ENCODE measurements around the gene TRAPPC8. TPM values are rescaled to one million over a fixed set of nuclear protein-coding genes. Genes with fewer than 3 reads are reported as not detected.

TRAPPC8 gene
- total and polyA plus RNA-seq, 2 of the 13 experiments (the other 11 are each of a cell fraction or from before 2014, with no cell fraction given), result 34.6 to 50.8 TPM

GRCh38 chr18:31942999-31943877 is at the start of gene TRAPPC8 (continued):
- TF ChIP-seq CENPT (CRISPR knock-in tag; IDR thresholded peaks at IDR 0.05; ENCODE audit: low read depth) (peak; percentile 86), ZHX2 (IDR thresholded peaks at IDR 0.05; ENCODE audit: low read depth) (peak; percentile 44; the same call in 1 of the 2 replicates), ZHX2 (CRISPR knock-in tag; IDR thresholded peaks at IDR 0.05; ENCODE audit: borderline replicate concordance) (no peak), ZNF75D (CRISPR knock-in tag; IDR thresholded peaks at IDR 0.05; ENCODE audit: borderline replicate concordance) (no peak), NR1H2 (CRISPR knock-in tag; IDR thresholded peaks at IDR 0.05; ENCODE audit: borderline replicate concordance, low read depth) (0 out of 2 replicates have a peak, but pooled peaks have one; percentile 61), HOMEZ (CRISPR knock-in tag; IDR thresholded peaks at IDR 0.05; ENCODE audit: low read depth) (peak; percentile 14; the same call in 1 of the 2 replicates), ZNF790 (CRISPR knock-in tag; IDR thresholded peaks at IDR 0.05; ENCODE audit: borderline replicate concordance) (0 out of 2 replicates have a peak, but pooled peaks have one; percentile 57), CREB3 (CRISPR knock-in tag; IDR thresholded peaks at IDR 0.05) (no peak; the same call in 1 of the 2 replicates), ZBTB7A (CRISPR knock-in tag; IDR thresholded peaks at IDR 0.05) (no peak), GATA4 (IDR thresholded peaks at IDR 0.05; ENCODE audit: borderline replicate concordance, low read depth) (no peak)
- TF ChIP-seq, protein P1, sequence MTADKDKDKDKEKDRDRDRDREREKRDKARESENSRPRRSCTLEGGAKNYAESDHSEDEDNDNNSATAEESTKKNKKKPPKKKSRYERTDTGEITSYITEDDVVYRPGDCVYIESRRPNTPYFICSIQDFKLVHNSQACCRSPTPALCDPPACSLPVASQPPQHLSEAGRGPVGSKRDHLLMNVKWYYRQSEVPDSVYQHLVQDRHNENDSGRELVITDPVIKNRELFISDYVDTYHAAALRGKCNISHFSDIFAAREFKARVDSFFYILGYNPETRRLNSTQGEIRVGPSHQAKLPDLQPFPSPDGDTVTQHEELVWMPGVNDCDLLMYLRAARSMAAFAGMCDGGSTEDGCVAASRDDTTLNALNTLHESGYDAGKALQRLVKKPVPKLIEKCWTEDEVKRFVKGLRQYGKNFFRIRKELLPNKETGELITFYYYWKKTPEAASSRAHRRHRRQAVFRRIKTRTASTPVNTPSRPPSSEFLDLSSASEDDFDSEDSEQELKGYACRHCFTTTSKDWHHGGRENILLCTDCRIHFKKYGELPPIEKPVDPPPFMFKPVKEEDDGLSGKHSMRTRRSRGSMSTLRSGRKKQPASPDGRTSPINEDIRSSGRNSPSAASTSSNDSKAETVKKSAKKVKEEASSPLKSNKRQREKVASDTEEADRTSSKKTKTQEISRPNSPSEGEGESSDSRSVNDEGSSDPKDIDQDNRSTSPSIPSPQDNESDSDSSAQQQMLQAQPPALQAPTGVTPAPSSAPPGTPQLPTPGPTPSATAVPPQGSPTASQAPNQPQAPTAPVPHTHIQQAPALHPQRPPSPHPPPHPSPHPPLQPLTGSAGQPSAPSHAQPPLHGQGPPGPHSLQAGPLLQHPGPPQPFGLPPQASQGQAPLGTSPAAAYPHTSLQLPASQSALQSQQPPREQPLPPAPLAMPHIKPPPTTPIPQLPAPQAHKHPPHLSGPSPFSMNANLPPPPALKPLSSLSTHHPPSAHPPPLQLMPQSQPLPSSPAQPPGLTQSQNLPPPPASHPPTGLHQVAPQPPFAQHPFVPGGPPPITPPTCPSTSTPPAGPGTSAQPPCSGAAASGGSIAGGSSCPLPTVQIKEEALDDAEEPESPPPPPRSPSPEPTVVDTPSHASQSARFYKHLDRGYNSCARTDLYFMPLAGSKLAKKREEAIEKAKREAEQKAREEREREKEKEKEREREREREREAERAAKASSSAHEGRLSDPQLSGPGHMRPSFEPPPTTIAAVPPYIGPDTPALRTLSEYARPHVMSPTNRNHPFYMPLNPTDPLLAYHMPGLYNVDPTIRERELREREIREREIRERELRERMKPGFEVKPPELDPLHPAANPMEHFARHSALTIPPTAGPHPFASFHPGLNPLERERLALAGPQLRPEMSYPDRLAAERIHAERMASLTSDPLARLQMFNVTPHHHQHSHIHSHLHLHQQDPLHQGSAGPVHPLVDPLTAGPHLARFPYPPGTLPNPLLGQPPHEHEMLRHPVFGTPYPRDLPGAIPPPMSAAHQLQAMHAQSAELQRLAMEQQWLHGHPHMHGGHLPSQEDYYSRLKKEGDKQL (CRISPR knock-in tag; IDR thresholded peaks at IDR 0.05; ENCODE audit: low read depth), result no peak
- TF ChIP-seq, protein P2, sequence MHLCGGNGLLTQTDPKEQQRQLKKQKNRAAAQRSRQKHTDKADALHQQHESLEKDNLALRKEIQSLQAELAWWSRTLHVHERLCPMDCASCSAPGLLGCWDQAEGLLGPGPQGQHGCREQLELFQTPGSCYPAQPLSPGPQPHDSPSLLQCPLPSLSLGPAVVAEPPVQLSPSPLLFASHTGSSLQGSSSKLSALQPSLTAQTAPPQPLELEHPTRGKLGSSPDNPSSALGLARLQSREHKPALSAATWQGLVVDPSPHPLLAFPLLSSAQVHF (CRISPR knock-in tag; IDR thresholded peaks at IDR 0.05), result 0 out of 2 replicates have a peak, but pooled peaks have one; percentile 60
